ENCODE data around the gene RNF4.
"Not testable (repeated sequence)": the region's sequence is repeated elsewhere in the genome, so short reads cannot be mapped to it uniquely, and the experiment has no call there.

RNF4 gene

DNA sequence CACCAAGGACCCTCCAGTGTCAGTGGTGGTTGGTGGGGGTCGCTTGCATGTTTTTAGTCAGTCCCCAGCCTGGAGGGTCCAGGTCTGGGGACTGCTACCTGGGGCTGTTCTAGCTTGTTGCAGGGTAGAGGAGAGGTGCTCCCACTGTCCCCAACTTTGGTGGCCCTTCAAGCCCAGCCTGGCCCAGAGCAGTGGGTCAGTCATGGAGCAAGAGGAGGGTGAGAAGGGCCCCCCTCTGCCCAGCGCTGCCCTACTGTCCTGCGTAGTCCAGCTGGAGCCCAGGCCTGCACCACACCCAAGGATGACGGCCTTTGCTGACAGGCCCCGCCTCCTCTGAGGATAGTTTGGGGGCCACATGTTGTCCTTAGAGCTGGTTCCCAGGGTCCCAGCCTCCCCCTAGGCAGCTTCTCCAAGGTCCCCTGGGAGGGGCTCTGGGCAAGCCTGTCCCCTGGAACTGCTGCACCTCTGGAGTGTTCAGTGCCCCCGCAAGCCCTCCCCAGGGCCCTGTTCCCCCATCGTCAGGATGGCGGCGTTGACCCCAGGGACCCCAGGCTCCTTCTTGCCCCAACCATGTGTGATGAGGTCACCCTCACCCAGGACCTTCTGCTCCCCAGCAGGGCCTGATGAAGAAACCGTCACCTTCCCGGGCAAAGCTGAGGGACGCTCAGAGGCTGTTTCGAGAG lies 43.4 kb upstream of the RNF4 start:
- H3K4me3 ChIP-seq (ENCODE audit: low read depth, low read length): no peak overlapping the region
- no peak for DNase-seq (ENCODE audit: low read depth)
- in situ Hi-C loops (cut with HindIII; ENCODE audit: low sequenced_read_pairs): no loop called here
- TF ChIP-seq, protein P1, sequence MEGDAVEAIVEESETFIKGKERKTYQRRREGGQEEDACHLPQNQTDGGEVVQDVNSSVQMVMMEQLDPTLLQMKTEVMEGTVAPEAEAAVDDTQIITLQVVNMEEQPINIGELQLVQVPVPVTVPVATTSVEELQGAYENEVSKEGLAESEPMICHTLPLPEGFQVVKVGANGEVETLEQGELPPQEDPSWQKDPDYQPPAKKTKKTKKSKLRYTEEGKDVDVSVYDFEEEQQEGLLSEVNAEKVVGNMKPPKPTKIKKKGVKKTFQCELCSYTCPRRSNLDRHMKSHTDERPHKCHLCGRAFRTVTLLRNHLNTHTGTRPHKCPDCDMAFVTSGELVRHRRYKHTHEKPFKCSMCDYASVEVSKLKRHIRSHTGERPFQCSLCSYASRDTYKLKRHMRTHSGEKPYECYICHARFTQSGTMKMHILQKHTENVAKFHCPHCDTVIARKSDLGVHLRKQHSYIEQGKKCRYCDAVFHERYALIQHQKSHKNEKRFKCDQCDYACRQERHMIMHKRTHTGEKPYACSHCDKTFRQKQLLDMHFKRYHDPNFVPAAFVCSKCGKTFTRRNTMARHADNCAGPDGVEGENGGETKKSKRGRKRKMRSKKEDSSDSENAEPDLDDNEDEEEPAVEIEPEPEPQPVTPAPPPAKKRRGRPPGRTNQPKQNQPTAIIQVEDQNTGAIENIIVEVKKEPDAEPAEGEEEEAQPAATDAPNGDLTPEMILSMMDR (IDR thresholded peaks at IDR 0.05; ENCODE audit: low read depth, low read length, missing control alignments): no peak

DNA sequence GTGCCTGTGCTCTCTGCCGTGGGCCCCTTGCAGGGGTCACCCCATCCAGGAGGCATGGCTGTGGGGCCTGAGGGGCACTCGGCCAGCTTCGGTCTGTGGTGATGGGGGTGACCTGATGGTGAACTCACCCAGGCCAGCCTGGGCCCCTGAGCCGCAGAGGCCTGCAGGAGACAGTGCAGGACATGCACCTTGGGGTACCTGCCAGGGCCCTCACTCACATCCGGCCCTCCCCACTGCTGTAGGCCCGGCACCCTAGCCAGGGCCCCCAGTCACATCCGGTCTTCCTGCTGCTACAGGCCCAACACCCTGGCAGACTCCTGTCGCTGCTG lies 42.9 kb upstream of the RNF4 start:
- DNase-seq (ENCODE audit: low read depth): no peak
- H3K4me3 ChIP-seq (ENCODE audit: low read depth, low read length): no peak overlapping the region
- TF ChIP-seq, protein P1 (IDR thresholded peaks at IDR 0.05; ENCODE audit: low read depth, low read length, missing control alignments): no peak
- in situ Hi-C loops (cut with HindIII; ENCODE audit: low sequenced_read_pairs): no loop called here

DNA sequence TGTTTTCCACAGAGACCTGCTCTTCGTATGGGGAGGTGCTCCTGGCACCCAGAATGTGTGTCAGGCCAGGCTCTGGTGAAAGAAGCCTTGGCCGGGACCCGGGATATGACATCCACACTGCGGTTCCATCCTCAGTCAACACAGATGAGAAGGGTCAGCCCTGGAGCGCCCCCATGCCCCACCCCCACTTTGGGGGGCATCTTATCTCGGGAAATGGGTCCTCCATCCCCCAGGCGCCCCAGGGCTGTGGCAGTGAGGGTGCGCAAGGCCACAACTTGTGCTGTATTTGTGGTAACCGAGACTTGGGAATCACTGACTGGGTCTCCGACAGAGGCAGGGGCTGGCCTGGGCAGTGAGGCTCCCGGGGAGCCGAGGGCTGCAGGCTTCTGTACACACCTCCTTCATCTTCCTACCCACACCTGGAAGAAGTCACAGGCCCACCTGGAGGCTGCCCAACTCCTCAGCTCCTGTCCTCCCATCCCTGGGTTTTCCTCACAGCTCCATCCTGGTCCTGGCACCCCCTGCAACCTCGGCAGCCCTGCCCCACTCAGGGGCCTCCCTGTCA lies 42.1 kb upstream of the RNF4 start:
- TF ChIP-seq, protein P1 (IDR thresholded peaks at IDR 0.05; ENCODE audit: low read depth, low read length, missing control alignments): no peak
- in situ Hi-C loops (cut with HindIII; ENCODE audit: low sequenced_read_pairs): no loop called here
- no peak overlapping the region for H3K4me3 ChIP-seq (ENCODE audit: low read depth, low read length)
- DNase-seq (ENCODE audit: low read depth): no peak

DNA sequence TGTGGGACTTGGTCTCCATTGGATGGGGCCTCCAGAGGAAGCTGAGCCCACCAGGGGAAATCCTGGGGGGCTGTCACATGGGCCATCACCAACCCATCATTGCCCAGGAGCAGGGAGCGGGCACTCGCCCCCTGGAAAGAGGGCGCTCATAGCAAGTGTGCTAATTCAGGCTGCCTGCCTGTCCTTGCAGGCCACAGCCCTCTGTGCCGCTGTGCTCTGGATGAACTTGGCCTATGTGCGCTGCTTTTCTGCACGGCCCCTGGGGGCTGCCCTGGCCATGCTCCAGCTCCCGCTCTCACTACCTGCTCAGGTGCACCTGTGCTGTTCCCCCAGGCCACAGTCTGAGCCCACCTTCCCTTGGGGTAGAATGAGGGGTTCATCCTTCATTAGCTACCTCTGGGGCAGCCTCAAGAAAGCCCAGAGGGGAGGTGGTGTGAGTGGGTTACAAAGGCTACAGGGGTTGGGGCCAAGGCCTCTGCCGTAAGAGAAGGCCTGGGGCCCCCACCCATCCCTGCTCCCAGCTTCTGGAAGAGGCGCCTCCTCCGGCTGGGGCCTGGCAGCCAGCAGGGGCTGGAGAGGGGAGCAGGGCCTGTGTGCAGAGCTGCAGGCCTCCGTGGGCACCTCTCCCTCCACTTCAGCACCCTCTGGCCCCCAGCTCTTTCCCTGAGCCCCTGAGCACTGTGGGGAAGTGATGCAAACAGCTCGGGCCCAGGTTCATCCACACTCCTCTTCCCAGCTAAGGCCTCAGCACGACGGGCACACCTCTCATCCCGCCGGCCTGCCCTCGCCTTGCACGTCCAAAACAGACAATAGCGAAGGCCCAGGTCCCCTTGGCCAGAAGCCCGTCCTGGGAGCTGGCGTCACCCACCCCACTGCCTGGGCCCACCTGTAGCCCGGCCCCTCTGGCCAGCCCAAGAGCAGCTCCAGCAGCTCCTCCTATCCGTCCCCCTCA lies 41.2 kb upstream of the RNF4 start:
- TF ChIP-seq, protein P1 (IDR thresholded peaks at IDR 0.05; ENCODE audit: low read depth, low read length, missing control alignments): no peak
- no peak for DNase-seq (ENCODE audit: low read depth)
- no peak overlapping the region for H3K4me3 ChIP-seq (ENCODE audit: low read depth, low read length)
- in situ Hi-C loops (cut with HindIII; ENCODE audit: low sequenced_read_pairs): no loop called here

DNA sequence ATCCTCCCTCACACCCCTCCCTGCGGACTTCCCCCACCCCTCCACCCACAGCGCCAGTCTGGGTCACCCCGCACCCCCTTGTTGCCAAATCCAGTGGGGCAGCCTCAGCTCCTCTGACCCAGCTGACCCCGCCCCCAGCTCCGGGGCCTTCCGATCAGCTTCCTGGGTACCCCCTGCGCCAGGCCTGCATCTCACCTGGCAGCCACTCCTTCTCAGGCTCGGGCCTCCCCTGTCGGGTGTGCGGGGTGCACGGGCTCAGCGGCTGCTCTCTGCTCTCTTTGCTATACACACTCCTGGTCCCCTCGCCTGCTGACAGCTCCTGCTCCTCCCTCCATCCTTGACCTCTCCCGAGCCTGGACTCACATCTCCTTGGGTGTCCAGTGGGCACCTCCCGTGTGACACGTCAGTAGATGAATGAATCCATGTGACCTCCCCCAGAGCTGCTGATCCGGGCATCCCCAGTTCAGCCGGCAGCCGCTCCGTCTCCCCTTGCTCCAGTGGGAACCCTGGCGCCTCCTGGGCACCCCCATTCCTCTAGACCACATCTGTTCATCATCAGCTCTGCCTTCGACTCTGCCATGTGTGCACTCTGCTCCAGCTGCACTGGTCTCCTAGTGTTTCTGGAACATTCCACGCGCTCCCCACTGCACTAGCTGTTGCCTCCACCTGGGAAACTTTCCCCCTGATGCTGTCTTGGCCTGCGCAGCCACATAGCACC lies 40.3 kb upstream of the RNF4 start:
- TF ChIP-seq, protein P1 (IDR thresholded peaks at IDR 0.05; ENCODE audit: low read depth, low read length, missing control alignments): no peak
- H3K4me3 ChIP-seq (ENCODE audit: low read depth, low read length): no peak overlapping the region
- in situ Hi-C loops (cut with HindIII; ENCODE audit: low sequenced_read_pairs): no loop called here
- DNase-seq (ENCODE audit: low read depth): no peak

DNA sequence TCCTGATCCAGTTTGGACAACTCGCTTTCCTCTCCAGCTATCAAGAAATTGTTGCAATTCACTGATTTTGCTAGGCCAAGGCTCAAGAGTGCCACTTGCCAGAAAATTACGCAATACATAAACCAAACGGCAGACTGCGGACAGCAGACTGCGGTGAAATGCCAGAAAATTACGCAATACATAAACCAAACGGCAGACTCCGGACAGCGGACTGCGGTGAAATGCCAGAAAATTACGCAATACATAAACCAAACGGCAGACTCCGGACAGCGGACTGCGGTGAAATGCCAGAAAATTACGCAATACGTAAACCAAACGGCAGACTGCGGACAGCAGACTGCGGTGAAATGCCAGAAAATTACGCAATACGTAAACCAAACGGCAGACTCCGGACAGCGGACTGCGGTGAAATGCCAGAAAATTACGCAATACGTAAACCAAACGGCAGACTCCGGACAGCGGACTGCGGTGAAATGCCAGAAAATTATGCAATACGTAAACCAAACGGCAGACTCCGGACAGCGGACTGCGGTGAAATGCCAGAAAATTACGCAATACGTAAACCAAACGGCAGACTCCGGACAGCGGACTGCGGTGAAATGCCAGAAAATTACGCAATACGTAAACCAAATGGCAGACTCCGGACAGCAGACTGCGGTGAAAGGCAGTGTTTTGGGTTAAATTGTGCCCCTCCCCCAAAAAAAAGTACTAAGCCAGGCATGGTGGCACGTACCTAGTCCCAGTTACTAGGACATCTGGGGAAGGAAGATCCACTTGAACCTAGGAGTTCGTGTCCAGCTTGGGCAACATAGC lies 38.8 kb upstream of the RNF4 start:
- in situ Hi-C loops (cut with HindIII; ENCODE audit: low sequenced_read_pairs); H3K4me3 ChIP-seq (ENCODE audit: low read depth, low read length); DNase-seq (ENCODE audit: low read depth): not testable (repeated sequence)

Data from astrocyte of the cerebellum (primary cell).